H1 (cell line): Measurements from ENCODE around the gene FOXN3. TPM values are rescaled to one million over a fixed set of nuclear protein-coding genes. Genes with fewer than 3 reads are reported as not detected.

Source experiments
- YY1 ChIP-seq: IDR thresholded peaks from 2 replicates; pipeline ENCODE4 v1.6.1; 2011; ENCODE audit warnings: low read depth, mild to moderate bottlenecking, low read length
- polyA plus RNA-seq, 7 experiments: library from polyadenylated mRNA; depleted of rRNA in 3 of 7; stranded (reverse) in 5 of 7; unstranded in 2 of 7; fragments of >200 nt in 5 of 7; fragments of 200-250 nt in 2 of 7; gene quantifications; 1 replicate in 5 of 7; 2 replicates in 1 of 7; 4 replicates in 1 of 7; pipeline versions ENCODE4 v1.2.1 to v1.2.3, GENCODE V29; 2011 to 2013; ENCODE audit warnings: missing spikeins in 2 of 7, mixed read lengths in 2 of 7
- total RNA-seq: library from RNA; stranded (reverse); fragmentation: NEBNext Ultra II Directional; extraction: Animal tissue kit (Norgen Biotek cat#: 25700); gene quantifications from 2 replicates; pipeline ENCODE4 v1.2.1, GENCODE V29; 2021

FOXN3 gene
- total and polyA plus RNA-seq, 2 of the 8 experiments (the other 6 are each of a cell fraction or from before 2014, with no cell fraction given): 52.6 to 178 TPM

DNA sequence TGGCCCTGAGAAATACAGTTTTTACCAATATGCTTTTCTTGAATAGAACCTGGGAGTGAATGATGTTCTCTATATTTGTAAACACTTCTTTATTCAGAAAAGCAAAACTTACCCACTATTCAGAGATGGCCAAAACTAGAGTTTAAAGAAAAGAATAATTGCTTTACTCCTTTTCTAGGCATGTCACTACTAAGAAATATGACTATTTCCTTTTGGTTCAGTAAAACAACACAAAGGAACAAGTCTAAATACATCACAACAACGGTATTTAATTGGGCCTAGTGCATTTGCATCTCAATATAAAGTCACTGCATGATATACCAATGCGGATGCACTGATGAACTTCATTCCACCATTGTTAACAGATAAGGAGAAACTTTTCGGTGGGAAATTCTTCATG lies 207.5 kb downstream of the FOXN3 start (continued):
- no peak for TF ChIP-seq YY1
